WTC11 (cell line): ENCODE results near the gene FERMT1. TPM values are rescaled to one million over a fixed set of nuclear protein-coding genes. Genes with fewer than 3 reads are reported as not detected.

Source experiments
- ATAC-seq: fragments of 200-7000 bp; cut with Tn5 transposase; 2 replicates; pipeline ENCODE4 v1.10.0; 2021; ENCODE audit warnings: mild to moderate bottlenecking, moderate library complexity
- CTCF ChIA-PET: fragments of 300-600 bp; sonication (Branson Sonifier 250); formaldehyde crosslinking; loops from one replicate; lab custom pipeline; 2021; ENCODE audit warnings: antibody characterized with exemption; lab: Charles Lee
- POLR2A ChIA-PET: fragments of 350-600 bp; sonication (Branson Sonifier 250); formaldehyde crosslinking; loops from one replicate; lab custom pipeline; 2021; ENCODE audit warnings: antibody characterized with exemption; lab: Charles Lee
- DNase-seq: peaks from one replicate; pipeline ENCODE4 v3.0.0; 2021; ENCODE audit warnings: low spot score
- H3K27ac Mint-ChIP-seq: 2 replicates; pipeline ENCODE4 v1.8.0; 2021; ENCODE audit warnings: mixed read lengths
- H3K27me3 Mint-ChIP-seq: 2 replicates; pipeline ENCODE4 v1.8.0; 2021; ENCODE audit warnings: low read depth, mild to moderate bottlenecking, moderate library complexity, mixed read lengths
- H3K36me3 Mint-ChIP-seq: 2 replicates; pipeline ENCODE4 v1.8.0; 2021; ENCODE audit warnings: mixed read lengths
- H3K4me1 Mint-ChIP-seq: 2 replicates; pipeline ENCODE4 v1.8.0; 2022; ENCODE audit warnings: mixed read lengths
- H3K4me3 Mint-ChIP-seq: 2 replicates; pipeline ENCODE4 v1.8.0; 2021; ENCODE audit warnings: mild to moderate bottlenecking, moderate library complexity, mixed read lengths
- H3K9me3 Mint-ChIP-seq: 2 replicates; pipeline ENCODE4 v1.8.0; 2021; ENCODE audit warnings: mixed read lengths
- CTCF ChIP-seq: fragments of 200-600 bp; IDR thresholded peaks from 2 replicates; pipeline ENCODE4 v1.8.0; 2022; ENCODE audit warnings: antibody characterized with exemption
- FOXP1 ChIP-seq: sonication (generic); formaldehyde crosslinking; IDR thresholded peaks from 2 replicates; pipeline ENCODE4 v1.8.0; 2022; ENCODE audit warnings: missing genetic modification reagents, mild to moderate bottlenecking, moderate library complexity, borderline replicate concordance
- FOXP4 ChIP-seq: sonication (generic); formaldehyde crosslinking; IDR thresholded peaks from 2 replicates; pipeline ENCODE4 v1.8.0; 2022; ENCODE audit warnings: mild to moderate bottlenecking, missing genetic modification reagents
- GRHL2 ChIP-seq: fragments of 250-450 bp; sonication (Bioruptor Pico); IDR thresholded peaks from 2 replicates; pipeline ENCODE4 v1.8.0; 2022; ENCODE audit warnings: mild to moderate bottlenecking, moderate library complexity; ENCODE audit not compliant: insufficient replicate concordance, severe bottlenecking
- HMGXB4 ChIP-seq: sonication (generic); formaldehyde crosslinking; IDR thresholded peaks from 2 replicates; pipeline ENCODE4 v1.8.1; 2023; ENCODE audit warnings: mild to moderate bottlenecking, moderate library complexity, missing genetic modification reagents
- KAT7 ChIP-seq: sonication (generic); formaldehyde crosslinking; IDR thresholded peaks from 2 replicates; pipeline ENCODE4 v1.8.1; 2023; ENCODE audit warnings: missing genetic modification reagents, mild to moderate bottlenecking, borderline replicate concordance
- NFATC4 ChIP-seq: fragments of 250-450 bp; sonication (Bioruptor Pico); IDR thresholded peaks from 2 replicates; pipeline ENCODE4 v1.9.0; 2021; ENCODE audit warnings: mild to moderate bottlenecking
- NR3C1 ChIP-seq: sonication (generic); formaldehyde crosslinking; conservative IDR thresholded peaks from 2 replicates; pipeline ENCODE4 v1.8.1; 2023; ENCODE audit warnings: low read depth, mild to moderate bottlenecking, missing genetic modification reagents
- TP53 ChIP-seq: sonication (generic); formaldehyde crosslinking; IDR thresholded peaks from 2 replicates; pipeline ENCODE4 v1.8.1; 2023; ENCODE audit warnings: mild to moderate bottlenecking, missing genetic modification reagents
- ZNF121 ChIP-seq: sonication (generic); formaldehyde crosslinking; IDR thresholded peaks from 2 replicates; pipeline ENCODE4 v1.8.0; 2023; ENCODE audit warnings: missing genetic modification reagents
- ZNF416 ChIP-seq: fragments of 250-450 bp; sonication (Bioruptor Pico); IDR thresholded peaks from 2 replicates; pipeline ENCODE4 v1.9.0; 2021; ENCODE audit warnings: mild to moderate bottlenecking, inconsistent platforms
- total RNA-seq: library from RNA; stranded (reverse); gene quantifications from 3 replicates; pipeline ENCODE4 v1.2.3, GENCODE V29; 2021
- TF ChIP-seq, protein P1 (sequence below): sonication (generic); formaldehyde crosslinking; IDR thresholded peaks from 2 replicates; pipeline ENCODE4 v1.8.1; 2022; ENCODE audit warnings: low read depth, mild to moderate bottlenecking, moderate library complexity, missing genetic modification reagents, borderline replicate concordance
- TF ChIP-seq, protein P2 (sequence below): sonication (generic); formaldehyde crosslinking; IDR thresholded peaks from 2 replicates; pipeline ENCODE4 v1.8.1; 2023; ENCODE audit warnings: mild to moderate bottlenecking, missing genetic modification reagents, moderate library complexity
- TF ChIP-seq, protein P3 (sequence below): sonication (generic); formaldehyde crosslinking; IDR thresholded peaks from 2 replicates; pipeline ENCODE4 v1.8.0; 2022; ENCODE audit warnings: mild to moderate bottlenecking, missing genetic modification reagents
- TF ChIP-seq, protein P4 (sequence below): fragments of 250-450 bp; sonication (Bioruptor Pico); IDR thresholded peaks from 2 replicates; pipeline ENCODE4 v1.9.0; 2021; ENCODE audit warnings: mild to moderate bottlenecking
- TF ChIP-seq, protein P5 (sequence below): sonication (generic); formaldehyde crosslinking; IDR thresholded peaks from 2 replicates; pipeline ENCODE4 v1.8.0; 2023; ENCODE audit warnings: missing genetic modification reagents

FERMT1 gene
- total RNA-seq, 1 experiment from 2014 or later, result 23.0 TPM

GRCh38 chr20:6037082-6037481 lies 85.7 kb downstream of the FERMT1 start:
- ChIA-PET POLR2A (no interaction called here), CTCF (interaction anchor here (1.7 kb wide), 1 partner anchor 508 kb away, joined by 4 read pairs; no protein-coding TSS in a partner anchor)
- no peak for ATAC-seq
- peaks cover 36% of the 10 kb centered on the region for H3K36me3 Mint-ChIP-seq
- no peaks in the 10 kb centered on the region for H3K27me3 Mint-ChIP-seq
- H3K4me1 Mint-ChIP-seq, result peaks cover 4% of the 10 kb centered on the region; the same call in 1 of the 2 replicates
- no peak overlapping the region for H3K4me3 Mint-ChIP-seq
- TF ChIP-seq, protein P1, sequence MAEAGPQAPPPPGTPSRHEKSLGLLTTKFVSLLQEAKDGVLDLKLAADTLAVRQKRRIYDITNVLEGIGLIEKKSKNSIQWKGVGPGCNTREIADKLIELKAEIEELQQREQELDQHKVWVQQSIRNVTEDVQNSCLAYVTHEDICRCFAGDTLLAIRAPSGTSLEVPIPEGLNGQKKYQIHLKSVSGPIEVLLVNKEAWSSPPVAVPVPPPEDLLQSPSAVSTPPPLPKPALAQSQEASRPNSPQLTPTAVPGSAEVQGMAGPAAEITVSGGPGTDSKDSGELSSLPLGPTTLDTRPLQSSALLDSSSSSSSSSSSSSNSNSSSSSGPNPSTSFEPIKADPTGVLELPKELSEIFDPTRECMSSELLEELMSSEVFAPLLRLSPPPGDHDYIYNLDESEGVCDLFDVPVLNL (CRISPR knock-in tag), result no peak
- TF ChIP-seq HMGXB4 (CRISPR knock-in tag) (no peak), CTCF (no peak), KAT7 (no peak), NFATC4 (CRISPR knock-in tag) (no peak), FOXP4 (CRISPR knock-in tag) (no peak), GRHL2 (CRISPR knock-in tag) (no peak), ZNF416 (CRISPR knock-in tag) (no peak), NR3C1 (CRISPR knock-in tag) (no peak), TP53 (no peak), ZNF121 (CRISPR knock-in tag) (no peak), FOXP1 (no peak)
- TF ChIP-seq, protein P2, sequence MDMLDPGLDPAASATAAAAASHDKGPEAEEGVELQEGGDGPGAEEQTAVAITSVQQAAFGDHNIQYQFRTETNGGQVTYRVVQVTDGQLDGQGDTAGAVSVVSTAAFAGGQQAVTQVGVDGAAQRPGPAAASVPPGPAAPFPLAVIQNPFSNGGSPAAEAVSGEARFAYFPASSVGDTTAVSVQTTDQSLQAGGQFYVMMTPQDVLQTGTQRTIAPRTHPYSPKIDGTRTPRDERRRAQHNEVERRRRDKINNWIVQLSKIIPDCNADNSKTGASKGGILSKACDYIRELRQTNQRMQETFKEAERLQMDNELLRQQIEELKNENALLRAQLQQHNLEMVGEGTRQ (CRISPR knock-in tag), result no peak
- TF ChIP-seq, protein P3, sequence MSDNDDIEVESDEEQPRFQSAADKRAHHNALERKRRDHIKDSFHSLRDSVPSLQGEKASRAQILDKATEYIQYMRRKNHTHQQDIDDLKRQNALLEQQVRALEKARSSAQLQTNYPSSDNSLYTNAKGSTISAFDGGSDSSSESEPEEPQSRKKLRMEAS (CRISPR knock-in tag), result no peak
- TF ChIP-seq, protein P4, sequence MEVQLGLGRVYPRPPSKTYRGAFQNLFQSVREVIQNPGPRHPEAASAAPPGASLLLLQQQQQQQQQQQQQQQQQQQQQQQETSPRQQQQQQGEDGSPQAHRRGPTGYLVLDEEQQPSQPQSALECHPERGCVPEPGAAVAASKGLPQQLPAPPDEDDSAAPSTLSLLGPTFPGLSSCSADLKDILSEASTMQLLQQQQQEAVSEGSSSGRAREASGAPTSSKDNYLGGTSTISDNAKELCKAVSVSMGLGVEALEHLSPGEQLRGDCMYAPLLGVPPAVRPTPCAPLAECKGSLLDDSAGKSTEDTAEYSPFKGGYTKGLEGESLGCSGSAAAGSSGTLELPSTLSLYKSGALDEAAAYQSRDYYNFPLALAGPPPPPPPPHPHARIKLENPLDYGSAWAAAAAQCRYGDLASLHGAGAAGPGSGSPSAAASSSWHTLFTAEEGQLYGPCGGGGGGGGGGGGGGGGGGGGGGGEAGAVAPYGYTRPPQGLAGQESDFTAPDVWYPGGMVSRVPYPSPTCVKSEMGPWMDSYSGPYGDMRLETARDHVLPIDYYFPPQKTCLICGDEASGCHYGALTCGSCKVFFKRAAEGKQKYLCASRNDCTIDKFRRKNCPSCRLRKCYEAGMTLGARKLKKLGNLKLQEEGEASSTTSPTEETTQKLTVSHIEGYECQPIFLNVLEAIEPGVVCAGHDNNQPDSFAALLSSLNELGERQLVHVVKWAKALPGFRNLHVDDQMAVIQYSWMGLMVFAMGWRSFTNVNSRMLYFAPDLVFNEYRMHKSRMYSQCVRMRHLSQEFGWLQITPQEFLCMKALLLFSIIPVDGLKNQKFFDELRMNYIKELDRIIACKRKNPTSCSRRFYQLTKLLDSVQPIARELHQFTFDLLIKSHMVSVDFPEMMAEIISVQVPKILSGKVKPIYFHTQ (CRISPR knock-in tag), result no peak
- TF ChIP-seq, protein P5, sequence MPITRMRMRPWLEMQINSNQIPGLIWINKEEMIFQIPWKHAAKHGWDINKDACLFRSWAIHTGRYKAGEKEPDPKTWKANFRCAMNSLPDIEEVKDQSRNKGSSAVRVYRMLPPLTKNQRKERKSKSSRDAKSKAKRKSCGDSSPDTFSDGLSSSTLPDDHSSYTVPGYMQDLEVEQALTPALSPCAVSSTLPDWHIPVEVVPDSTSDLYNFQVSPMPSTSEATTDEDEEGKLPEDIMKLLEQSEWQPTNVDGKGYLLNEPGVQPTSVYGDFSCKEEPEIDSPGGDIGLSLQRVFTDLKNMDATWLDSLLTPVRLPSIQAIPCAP (CRISPR knock-in tag), result no peak
- no peak for DNase-seq
- no peaks in the 10 kb centered on the region for H3K9me3 Mint-ChIP-seq
- H3K27ac Mint-ChIP-seq, result no peak overlapping the region
